ENCODE measurements around the gene CELF2.

The CELF2 gene

DNA sequence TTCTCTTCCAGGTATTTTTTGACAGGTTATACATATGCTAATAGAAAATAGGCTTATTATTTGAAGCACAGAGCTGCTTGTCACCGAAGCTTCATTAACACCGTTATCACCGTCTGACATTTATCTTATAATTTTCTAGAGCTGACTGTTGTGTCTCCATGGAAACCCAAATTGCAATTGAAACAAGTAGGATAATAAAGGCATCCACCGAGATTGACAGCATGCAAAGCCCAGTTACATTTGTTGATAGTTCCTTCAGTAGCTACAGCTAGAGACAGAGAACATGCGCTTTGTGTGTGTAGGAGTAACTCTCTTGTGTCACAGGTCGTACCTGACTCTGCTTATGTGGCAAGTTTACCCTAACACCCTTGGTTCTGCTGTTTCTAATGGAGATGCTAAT lies 135.6 kb downstream of the CELF2 start:
- no peak for DNase-seq (ENCODE audit: low read depth in 2 of 3, low spot score in 1 of 3)

DNA sequence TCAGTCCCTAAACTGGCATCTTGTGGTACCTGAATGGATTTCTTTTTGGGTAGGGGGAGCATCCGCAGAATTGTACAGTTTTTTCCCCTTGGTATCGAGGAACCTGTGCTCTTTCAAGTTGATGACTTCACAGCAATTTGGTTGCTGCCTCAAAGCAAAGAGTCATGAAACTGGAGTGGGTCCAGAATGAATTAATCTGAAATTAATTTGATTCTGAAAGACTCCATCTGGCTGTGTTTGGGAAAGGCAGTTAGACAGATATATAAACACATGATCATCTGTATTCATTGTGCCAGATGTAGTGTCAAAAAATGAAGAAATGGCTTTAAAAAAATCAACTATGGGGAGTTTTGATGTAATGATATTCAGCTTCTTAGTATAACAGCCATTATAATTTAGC lies 136.1 kb downstream of the CELF2 start:
- no peak for DNase-seq (ENCODE audit: low read depth in 2 of 3, low spot score in 1 of 3)

DNA sequence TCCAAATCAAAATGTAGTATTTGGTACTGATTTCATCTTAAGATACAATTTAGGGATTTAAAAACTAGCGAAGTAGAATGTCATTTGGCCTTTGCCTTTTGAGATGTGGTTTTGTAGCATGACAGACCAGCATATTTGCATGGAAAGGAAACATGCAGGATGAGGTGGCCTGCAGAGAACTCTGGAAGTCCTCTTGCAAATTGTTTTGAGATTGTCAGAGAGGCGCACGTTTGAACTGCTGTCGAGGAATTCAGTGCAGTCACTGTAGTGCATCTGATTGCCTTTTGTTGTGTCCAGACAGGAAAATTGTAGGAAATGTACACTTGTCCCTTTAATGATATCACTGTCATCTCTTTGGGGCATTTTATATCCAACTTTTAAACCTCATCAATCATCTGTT lies 136.7 kb downstream of the CELF2 start:
- DNase-seq (ENCODE audit: low read depth in 2 of 3, low spot score in 1 of 3) = no peak

DNA sequence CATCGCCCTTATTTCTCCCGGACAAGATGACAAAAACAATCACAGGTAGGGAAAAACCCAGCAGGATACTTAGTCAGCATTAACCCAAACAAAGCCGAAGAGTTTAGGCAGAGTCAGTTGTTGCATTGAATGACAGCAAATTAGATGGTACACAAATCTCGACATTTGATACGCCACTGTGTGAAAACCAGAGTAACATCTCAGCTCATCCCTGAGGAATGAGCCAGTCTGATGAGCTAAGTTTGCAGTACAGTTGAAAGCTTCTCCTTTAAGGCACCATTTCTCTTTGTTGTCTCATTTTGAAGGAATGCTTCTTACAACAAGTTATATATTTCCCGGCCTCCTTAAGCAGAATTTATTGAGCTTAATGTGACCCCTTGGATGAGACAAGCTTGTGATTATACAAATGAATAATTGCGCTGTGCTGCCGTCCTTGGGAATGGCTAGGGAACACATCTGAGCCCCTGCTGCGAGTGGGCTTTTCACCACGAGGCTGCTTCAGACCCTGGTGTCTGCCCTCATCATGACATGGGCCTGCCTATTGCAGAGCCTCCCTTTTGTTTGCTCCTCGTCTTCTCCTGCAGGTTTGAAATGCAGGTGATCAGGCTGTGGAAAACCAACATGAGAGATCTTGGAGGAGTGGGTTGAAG lies 137.3 kb downstream of the CELF2 start:
- DNase-seq (ENCODE audit: low read depth in 2 of 3, low spot score in 1 of 3) = no peak

DNA sequence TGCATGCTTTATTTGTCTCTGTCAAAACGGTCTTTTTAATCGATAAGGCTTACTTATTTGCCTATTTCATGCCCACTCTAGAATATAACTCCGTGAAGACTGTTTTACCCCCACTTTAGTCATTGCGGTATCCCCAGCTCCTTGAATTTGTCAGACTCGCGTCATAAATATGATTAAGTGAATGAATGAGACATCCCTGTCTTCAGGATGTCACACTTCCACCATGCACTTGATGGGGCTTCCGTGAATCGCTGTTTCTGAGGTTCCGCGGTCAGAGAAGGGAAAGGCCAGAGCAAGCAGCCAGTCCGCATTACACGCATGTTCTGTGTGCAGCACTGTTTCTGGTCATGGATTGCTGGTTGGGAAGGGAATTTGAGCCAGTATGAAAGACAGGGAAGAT lies 138.8 kb downstream of the CELF2 start:
- DNase-seq (ENCODE audit: low read depth in 2 of 3, low spot score in 1 of 3) = no peak

DNA sequence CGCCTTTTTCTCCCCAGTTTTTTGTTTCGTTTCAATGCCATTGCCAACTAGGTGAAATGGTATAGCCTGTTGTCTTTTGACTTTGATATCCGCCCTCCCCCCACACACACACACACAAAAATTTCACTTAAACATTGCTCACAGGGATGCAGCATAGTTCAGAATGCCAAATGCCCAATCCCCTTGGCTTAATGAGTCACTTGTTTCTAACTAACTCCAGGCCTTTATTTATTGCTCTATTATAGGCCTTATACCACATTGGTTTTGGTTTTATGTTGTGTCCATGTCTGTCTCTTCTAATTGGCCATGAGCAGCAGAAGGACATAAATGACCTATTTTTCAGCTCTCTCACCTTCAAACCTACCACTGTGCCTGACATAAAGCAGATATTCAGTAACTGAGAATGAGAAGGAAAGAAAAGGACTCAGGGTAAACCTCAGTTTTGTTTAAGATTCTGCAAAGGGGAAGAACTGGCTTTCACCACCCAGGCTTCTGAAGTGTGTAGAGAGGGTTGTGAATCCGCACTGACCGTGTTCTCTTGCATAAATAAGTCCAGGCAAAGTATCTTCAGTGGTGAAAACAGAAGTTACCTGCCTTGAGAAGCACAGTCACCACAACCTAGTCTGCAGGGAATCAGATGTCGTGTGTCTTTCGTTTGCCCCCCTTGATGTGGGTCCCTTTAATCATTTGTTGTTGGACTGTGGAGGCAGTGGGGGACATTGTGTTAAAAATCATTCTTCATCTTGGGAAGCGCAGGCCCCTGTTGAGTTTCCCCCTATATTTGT lies 139.8 kb downstream of the CELF2 start:
- DNase-seq (ENCODE audit: low read depth in 2 of 3, low spot score in 1 of 3) = no peak

DNA sequence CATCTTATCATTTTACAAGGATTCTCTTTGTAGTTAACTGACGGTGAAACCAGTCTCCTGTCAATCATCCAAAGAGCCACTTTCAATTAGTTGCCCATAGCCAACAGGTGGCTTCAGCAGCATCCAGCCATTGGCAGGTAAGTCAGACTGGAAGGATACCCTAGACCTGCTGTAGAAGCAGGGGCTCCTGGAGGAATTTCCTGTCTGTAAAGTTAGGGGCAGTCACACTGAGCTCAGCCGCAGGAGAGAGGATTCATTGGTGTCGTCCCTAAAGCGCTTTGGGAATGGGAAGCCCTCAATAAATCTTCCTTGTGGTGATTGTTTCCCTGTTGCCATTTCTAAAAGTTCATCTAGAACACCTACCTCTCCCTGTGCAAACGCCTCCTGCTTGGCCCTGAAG lies 140.4 kb downstream of the CELF2 start:
- DNase-seq (ENCODE audit: low read depth in 2 of 3, low spot score in 1 of 3) = no peak

DNA sequence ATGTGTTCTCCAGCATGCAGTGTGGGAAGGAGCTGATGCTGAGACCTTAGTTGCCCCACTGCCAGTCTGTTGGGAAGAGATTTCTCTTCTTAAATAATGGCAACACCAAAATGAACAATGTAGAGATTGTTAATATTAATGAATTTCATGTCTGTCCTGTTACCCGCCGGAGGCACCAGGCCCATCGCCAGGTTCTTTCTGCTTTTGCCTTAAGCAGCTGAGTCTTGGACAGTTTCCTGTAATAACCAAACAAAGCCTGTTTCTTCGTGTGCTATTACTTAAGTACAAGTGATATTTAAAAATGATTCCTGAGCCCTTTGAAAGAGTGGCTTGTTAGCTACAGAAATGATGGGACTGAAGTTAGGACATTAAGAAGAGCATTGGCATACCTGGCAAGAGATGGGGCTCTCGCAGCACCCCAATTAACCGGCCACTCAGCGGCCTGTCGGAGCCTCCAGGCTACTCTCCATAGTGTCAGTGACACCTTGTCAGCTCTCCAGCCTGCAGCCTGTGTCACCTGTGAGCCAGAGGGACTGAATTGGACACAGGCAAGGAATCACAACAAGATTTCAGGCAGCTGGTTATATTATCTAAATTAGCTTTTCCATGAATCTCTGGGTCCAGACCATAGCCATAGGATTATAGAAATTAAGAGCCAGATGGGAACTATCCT lies 142.0 kb downstream of the CELF2 start:
- no peak for DNase-seq (ENCODE audit: low read depth in 2 of 3, low spot score in 1 of 3)

DNA sequence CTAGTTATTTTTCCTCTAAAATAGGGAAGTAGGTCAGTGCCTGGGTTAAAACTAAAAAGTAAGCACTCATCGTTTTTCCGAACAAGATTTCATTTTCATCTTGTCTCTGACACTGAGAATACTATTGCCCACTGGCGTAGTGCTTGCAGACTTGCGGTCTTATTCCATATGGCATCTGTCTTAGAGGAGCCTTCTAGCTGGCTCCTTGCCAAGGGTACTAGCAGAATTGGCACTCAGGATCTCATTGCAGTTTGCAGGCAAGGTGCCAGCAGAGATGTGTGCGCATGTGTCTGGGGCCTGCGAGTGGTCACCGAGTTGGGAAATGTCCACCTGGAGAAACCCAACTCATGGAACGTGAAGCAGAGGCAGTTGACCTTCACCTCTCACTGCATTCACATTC lies 143.4 kb downstream of the CELF2 start:
- no peak for DNase-seq (ENCODE audit: low read depth in 2 of 3, low spot score in 1 of 3)

DNA sequence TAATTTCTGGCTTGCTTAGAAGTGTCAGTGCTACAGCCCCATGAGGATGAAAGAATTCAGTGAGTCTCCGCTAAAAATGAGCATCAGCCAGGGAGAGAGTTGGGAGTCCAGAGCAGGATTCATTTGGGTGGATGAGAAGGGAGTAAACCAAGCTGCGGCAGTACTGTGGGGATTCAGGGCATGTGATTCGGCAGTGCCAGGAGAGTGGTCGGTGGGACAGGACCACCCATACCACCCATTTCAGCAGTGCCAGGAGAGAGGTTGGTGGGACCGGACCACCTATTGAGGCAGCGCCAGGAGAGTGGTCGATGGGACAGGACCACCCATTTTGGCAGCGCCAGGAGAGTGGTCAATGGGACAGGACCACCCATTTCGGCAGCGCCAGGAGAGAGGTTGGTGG lies 144.2 kb downstream of the CELF2 start:
- no peak for DNase-seq (ENCODE audit: low read depth in 2 of 3, low spot score in 1 of 3)

DNA sequence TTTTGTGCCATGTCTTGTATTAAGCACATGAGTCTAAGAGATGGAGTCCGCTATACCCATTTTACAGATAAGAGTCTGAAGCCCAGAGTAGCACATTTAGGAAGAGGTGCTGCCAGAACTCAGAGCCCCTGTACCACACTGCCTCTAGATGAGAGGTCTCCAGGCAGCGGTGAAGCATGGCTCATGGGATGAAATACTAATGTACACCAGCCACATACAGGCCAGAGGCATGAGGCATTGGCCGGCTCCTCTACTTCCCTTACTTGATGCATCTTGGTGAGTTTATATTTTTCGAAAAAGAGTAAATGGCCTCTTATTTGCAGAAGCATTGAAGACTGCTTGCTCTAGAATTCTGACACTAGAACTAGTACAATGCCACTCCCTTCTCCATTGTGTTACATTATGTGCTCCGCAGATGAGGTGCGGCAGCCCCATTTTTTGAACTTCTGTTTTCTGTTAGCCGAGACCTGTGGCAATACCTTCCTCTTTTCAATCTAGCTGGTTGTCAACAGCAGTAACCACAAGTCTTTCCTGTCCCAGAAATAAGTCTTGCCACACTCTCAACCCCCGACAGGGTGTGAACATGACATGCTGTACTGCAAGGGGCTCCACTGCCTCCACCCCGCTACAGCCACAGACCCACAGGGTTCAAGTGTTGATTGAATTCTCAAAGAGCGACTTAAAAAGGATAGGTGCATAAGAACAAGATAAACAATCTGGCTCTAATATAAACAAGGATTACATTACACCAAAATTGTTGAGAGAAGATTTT lies 145.3 kb downstream of the CELF2 start:
- peak in 2 of 3 donors; percentile 55 to 62 for DNase-seq (ENCODE audit: low read depth in 2 of 3, low spot score in 1 of 3)

DNA sequence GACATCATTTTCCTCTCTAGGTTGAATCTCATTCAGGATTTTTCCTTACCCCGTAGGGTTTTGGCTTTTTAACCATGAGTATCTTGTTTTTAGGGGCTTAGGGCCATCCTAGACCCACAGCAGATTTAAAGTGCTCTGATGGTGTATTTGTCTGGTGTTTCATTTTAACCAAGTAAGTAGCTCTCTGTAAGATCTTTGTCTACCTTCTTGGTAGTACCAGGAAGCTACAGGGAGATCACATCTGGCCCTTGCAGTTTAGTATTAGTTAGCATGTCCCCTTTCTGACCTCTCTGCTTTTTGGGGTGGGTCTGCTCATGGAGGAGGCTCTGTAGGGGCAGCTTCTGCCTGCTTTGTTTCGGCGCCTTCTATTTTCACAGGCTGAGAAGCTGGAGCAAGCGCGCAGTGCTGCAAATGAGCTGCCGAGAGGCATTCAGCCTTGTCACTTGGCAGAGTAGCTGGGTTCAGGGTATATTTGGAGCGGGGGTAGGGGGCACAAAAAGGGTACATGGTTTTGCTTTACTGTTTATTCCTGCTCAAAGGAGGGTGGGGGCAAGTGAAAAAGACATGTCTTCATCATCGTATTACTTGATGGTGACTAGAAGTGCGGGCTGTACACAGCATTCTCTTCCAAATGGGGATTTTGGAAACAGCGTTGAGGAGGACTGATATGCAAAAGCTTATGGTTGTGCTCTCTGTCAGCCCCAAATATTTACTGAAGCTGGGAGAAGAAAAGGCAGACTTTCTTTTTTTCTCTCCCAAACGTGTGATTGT lies 146.3 kb downstream of the CELF2 start:
- DNase-seq (ENCODE audit: low read depth in 2 of 3, low spot score in 1 of 3) = no peak

DNA sequence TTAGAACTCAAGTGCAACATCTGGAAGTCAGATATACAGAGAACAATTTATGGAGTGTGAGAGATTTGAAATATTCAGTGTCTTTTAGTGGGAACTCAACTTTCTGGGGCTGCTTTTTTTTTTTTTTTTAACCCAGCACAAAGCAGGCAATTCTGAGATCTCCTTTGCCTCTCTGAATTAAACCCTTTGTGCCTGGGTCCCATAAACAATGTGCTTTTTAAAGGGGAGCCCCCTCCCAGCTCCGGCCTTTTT lies 146.8 kb downstream of the CELF2 start:
- DNase-seq (ENCODE audit: low read depth in 2 of 3, low spot score in 1 of 3) = no peak

DNA sequence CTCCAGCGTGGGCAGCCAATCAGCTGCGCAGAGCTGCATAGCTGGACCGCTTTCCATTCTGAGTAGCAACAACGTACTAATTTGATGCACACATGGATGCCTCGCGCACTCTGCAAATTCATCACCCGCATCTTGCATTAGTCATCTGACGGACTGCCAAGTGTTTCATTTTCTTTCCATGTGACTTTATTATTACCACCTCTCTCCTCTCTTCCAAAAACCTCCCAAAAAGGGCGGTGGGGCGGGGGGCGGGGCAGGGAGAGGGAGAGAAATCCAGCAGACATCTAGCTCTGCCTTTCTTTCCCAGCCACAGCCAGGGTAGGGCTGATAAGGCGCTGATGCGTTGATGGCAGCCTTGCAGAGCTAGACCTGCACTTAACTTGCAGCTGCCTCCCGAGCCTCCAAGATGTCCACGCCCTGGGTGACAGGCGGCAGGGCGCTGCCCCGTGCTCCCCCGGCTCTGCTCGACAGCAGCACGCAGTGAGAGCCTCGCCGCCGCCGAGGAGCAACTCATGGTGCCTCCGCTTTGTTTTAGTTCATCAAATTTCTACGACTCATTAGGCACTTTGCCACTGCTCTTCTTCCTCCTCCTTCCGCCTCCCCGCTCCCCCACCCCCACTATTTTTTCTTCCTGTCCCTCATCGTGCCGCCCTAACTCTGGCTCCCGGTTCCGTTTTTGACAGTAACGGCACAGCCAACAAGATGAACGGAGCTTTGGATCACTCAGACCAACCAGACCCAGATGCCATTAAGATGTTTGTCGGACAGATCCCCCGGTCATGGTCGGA lies 147.3 kb downstream of the CELF2 start:
- peak; percentile 57 to 77 (median 66) for DNase-seq (ENCODE audit: low read depth in 2 of 3, low spot score in 1 of 3)

DNA sequence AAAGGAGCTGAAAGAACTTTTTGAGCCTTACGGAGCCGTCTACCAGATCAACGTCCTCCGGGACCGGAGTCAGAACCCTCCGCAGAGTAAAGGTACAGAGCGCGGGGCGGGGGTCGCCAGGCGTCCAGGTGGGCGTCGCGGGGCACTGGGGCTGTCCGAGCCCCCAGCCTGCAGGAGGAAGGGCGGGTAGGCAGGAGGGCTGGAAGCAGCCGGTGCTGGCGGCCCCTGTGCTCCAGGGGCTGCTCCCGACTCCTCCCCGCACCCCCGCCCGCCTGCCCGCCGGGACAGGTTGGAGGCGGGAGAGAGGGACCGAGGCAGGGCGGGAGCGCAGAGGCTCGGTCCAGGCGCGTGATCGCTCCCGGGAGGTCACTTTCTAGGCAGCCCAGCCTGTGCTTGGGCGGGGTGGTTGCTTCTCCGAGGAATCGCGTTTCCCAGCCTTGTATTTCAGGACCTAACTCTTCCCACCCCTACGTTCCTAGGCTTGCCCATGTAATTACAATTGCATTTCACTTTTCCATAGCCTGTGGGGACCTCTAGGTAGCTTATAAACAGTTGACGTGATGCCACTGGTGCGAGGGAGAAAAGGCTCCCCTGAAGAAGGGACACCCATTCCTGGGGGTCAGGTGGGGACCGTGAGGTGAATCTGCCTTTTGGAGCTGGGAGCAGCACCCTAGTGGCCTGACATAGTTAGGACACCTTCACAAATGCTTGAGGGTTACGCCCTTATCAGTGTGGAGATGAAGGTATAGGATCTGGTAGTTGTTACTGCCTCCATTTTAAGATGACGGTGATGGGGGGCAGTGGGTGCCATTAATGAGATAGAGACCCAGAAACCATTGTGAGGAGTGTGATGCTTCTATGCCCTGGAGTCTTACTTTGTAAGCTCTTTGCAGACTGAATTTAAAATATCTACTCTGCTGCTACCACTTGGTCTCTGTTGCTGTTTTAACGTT lies 148.2 kb downstream of the CELF2 start:
- peak; percentile 56 to 63 (median 62) for DNase-seq (ENCODE audit: low read depth in 2 of 3, low spot score in 1 of 3)

DNA sequence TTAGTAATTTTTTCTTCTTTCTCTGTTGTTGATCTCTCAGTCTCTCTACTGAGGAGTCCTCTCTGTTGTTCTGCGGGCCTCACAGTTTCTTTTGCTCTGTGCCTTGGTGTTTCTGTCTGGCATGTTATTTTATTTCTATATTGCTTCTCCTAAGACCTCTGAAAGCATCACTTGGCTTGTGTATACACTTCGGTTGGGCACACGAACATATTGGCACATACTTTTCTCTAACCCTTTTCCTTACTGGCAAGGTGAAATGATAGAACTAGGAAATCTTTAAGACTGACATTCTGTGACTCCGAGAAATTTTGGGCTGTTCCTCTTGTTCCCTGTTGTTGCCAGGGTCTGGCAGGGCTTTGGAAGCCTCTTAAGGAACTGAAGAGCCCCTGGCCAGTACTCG lies 148.9 kb downstream of the CELF2 start:
- no peak for DNase-seq (ENCODE audit: low read depth in 2 of 3, low spot score in 1 of 3)

DNA sequence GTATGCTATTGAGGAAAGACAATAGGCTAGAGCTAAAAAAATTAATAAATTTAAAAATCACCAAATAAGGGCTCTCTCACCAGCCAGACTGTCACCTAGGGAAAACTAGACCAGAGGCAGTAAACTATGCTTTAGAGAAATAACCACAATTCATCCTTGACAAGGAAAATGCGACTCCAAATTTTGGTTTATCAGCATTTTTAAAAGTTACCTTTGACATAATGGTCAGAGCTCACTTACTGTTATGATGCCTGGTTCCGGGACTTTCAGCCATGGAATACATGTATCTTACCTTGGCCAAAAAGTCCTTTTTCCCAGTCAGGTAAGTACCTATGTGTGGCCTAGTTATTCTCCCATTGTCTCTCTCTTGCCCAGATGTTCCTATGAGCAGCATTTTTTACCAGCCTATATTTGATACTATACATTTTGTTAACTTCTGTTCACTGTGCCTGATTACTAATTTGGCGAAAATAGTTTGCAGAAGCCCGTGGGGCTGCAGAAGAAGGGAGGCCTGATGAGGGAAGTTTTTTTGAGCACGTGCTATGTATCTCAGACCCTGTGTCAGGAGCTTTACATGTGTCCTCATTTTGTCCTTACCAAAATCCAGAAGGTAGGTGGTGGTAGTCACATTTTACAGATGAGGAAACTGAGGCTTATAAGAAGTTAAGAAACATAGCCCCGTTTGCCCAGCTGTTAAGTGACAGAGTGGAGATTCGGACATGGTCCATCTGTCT lies 149.7 kb downstream of the CELF2 start:
- DNase-seq (ENCODE audit: low read depth in 2 of 3, low spot score in 1 of 3) = no peak

DNA sequence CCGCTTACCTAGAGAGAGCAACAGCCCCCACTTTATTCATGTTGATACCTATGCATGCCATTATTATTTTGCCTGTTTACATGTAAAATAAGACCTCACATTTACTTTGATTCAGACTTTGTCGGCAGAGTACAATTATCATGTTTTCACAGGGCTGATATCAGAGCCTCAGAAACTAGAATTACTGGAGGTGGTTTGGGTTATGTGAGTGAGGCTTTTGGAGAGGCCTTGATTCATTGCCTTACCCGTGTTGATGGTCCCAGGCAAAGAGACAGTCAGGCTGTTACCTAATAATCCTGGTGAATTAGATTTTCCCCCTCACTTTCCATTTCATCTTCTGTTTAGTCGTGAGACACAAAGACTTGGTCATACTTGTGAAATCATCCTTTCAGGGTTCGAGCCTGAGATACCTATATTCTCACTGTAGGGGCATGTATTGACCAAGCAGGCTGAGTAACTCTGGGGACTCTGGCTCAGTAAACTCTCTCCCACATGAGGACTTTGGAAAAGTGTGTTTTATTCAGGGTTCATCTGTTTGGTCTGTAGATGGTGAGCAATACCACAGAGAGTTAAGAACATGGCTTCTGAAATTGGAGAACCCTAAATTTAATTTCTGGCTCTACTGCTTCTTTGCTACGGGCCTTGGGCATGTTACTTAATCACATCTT lies 150.9 kb downstream of the CELF2 start:
- DNase-seq (ENCODE audit: low read depth in 2 of 3, low spot score in 1 of 3) = no peak
